SU-DHL-6 (cell line): ENCODE measurements around the gene RALB.

Source experiments
- EZH2phosphoT487 ChIP-seq: fragments of 200-600 bp; sonication (generic), shearing (Covaris generic); conservative IDR thresholded peaks from 2 replicates; pipeline ENCODE4 v1.6.1; 2018; ENCODE audit warnings: mild to moderate bottlenecking, antibody characterized with exemption, low read length, moderate library complexity, mixed read lengths
- TF ChIP-seq, protein P1 (sequence below): fragments of 200-600 bp; sonication (generic); IDR thresholded peaks from one replicate; pipeline ENCODE4 v1.5.1; 2017; ENCODE audit warnings: antibody characterized with exemption, mild to moderate bottlenecking, low read length, moderate library complexity; ENCODE audit not compliant: insufficient read depth, poor library complexity, severe bottlenecking

DNA sequence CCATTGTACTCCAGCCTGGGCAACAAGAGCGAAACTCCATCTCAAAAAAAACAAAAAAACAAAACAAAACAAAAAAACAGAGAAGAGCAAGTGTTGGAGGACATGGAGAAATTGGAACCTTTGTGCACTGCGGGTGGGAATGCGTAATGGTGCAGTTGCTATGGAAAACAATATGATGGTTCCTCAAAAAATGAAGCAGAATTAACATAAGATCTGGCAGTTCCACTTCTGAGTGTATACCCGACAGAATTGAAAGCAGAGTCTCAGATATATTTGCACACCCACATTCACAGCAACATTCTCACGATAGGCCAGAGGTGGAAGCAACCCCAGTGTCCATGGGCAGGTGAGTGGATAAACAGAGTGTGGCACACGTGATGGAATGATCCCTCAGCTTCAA is 11.0 kb upstream of the RALB start:
- TF ChIP-seq, protein P1, sequence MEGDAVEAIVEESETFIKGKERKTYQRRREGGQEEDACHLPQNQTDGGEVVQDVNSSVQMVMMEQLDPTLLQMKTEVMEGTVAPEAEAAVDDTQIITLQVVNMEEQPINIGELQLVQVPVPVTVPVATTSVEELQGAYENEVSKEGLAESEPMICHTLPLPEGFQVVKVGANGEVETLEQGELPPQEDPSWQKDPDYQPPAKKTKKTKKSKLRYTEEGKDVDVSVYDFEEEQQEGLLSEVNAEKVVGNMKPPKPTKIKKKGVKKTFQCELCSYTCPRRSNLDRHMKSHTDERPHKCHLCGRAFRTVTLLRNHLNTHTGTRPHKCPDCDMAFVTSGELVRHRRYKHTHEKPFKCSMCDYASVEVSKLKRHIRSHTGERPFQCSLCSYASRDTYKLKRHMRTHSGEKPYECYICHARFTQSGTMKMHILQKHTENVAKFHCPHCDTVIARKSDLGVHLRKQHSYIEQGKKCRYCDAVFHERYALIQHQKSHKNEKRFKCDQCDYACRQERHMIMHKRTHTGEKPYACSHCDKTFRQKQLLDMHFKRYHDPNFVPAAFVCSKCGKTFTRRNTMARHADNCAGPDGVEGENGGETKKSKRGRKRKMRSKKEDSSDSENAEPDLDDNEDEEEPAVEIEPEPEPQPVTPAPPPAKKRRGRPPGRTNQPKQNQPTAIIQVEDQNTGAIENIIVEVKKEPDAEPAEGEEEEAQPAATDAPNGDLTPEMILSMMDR = no peak
- no peak for TF ChIP-seq EZH2phosphoT487
